Sigmoid colon (tissue), 7 donors: ENCODE data around the gene SNTG2. TPM values are rescaled to one million over a fixed set of nuclear protein-coding genes. Genes with fewer than 3 reads are reported as not detected.
"Not testable (repeated sequence)": the region's sequence is repeated elsewhere in the genome, so short reads cannot be mapped to it uniquely, and the experiment has no call there.

ENCODE experiments used
- DNase-seq: peaks from one replicate; pipeline ENCODE4 v3.0.0-alpha.2; 2019
- H3K27ac ChIP-seq, 4 donors: fragments of 200-600 bp; sonication (generic); one replicate each; pipeline ENCODE4 v1.5.1; 2016 to 2019; ENCODE audit warnings: mild to moderate bottlenecking in 1 of 4
- H3K27me3 ChIP-seq, 3 donors: fragments of 200-600 bp; sonication (generic); one replicate each; pipeline ENCODE4 v1.5.1; 2019; ENCODE audit warnings: mild to moderate bottlenecking in 1 of 3
- H3K36me3 ChIP-seq, 4 donors: fragments of 200-600 bp; sonication (generic); one replicate each; pipeline ENCODE4 v1.5.1; 2016 to 2019
- H3K4me1 ChIP-seq, 4 donors: fragments of 200-600 bp; sonication (generic); one replicate each; pipeline ENCODE4 v1.5.1; 2017 to 2019
- H3K4me3 ChIP-seq, 4 donors: fragments of 200-600 bp; sonication (generic); one replicate each; pipeline ENCODE4 v1.5.1; 2017 to 2019; ENCODE audit warnings: mild to moderate bottlenecking in 2 of 4, moderate library complexity in 1 of 4
- H3K9me3 ChIP-seq, 4 donors: fragments of 200-600 bp in 3 of 4; sonication (generic) in 3 of 4; one replicate each; pipeline versions ENCODE4 v1.5.1 to v1.6.1; 2013 to 2019
- EP300 ChIP-seq, 4 donors: sonication (generic); formaldehyde crosslinking; IDR thresholded peaks; one replicate each; pipeline ENCODE4 v1.6.1; 2017; ENCODE audit warnings: antibody characterized with exemption in 4 of 4
- POLR2A ChIP-seq, 2 donors: fragments of 450-650 bp; IDR thresholded peaks; one replicate each; pipeline ENCODE4 v1.6.1; 2016; ENCODE audit warnings: antibody characterized with exemption in 2 of 2, mild to moderate bottlenecking in 2 of 2, moderate library complexity in 2 of 2
- POLR2AphosphoS5 ChIP-seq, 4 donors: sonication (generic); formaldehyde crosslinking; IDR thresholded peaks; one replicate each; pipeline ENCODE4 v1.6.1; 2017; ENCODE audit warnings: antibody characterized with exemption in 4 of 4
- WGBS, 2 donors: extraction: QIAGEN DNeasy Blood & Tissue Kit; methylation state at CpG; one replicate each; pipeline ENCODE4 v1.1.7; 2013; 5-methylcytosine and 5-hydroxymethylcytosine counted together
- intact Hi-C: fragments of 100-400 bp; cut with DNase I; formaldehyde crosslinking; loops from one replicate; pipeline ENCODE4 v1.15.1; 2023
- polyA plus RNA-seq, 3 donors: library from polyadenylated mRNA; stranded (reverse); fragments of 200-250 nt; gene quantifications; one replicate each; pipeline ENCODE4 v1.2.3, GENCODE V29; 2013
- total RNA-seq, 4 donors: library from RNA; depleted of rRNA; stranded (reverse); fragments of >200 nt; gene quantifications; one replicate each; pipeline ENCODE4 v1.1.0, GENCODE V29; 2016
- TF ChIP-seq, protein P1 (sequence below), 4 experiments: fragments of 450-650 bp in 3 of 4; fragments of 200-600 bp in 1 of 4; IDR thresholded peaks; one replicate each; pipeline ENCODE4 v1.5.1; 2016 to 2019; ENCODE audit warnings: antibody characterized with exemption in 4 of 4, mild to moderate bottlenecking in 3 of 4, moderate library complexity in 2 of 4
- donor health status: healthy with polysubstance abuse.
- donor health status: Bipolar disorder and iron deficiency.
- donor health status: healthy.

Gene SNTG2
- total and polyA plus RNA-seq, 7 donors = 0.60 to 5.2 (median 1.9) TPM; not detected in 1

DNA sequence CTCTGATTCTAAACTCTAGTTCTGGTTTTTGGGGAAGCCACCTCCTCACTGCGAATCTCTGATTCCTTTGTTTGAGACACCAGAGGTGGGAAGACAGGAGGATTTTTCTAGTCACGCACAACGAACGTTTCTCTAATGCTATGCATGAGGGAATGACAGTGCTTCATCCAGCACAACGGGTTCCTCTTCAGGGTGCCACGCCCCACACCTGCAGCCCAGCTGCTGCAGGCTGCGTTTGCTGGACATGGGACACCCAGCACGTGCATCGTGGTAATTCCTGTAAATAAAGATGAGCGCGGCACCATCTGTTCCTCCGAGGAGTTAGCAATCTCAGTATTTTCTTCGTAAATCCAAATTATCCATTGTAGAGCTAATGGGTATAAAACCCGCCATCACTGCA is 425.1 kb downstream of the SNTG2 start:
- DNase-seq = no peak
- Histone ChIP-seq H3K27ac (no peak overlapping the region), H3K4me1 (no peaks in the 10 kb centered on the region), H3K36me3 (no peaks in the 10 kb centered on the region), H3K9me3 (no peaks in the 10 kb centered on the region), H3K4me3 (peak overlapping the region in 2 of 4 donors; percentile 12 to 23), H3K27me3 (peaks cover 0 to 5% (median 0%) of the 10 kb centered on the region in 3 donors)
- intact Hi-C loops = no loop called here
- 71 to 78% methylated on average over 14 of the region's 14 CpGs for WGBS, 2 donors
- TF ChIP-seq POLR2A (IDR thresholded peaks at IDR 0.05) (no peak), POLR2AphosphoS5 (IDR thresholded peaks at IDR 0.05) (no peak), EP300 (IDR thresholded peaks at IDR 0.05) (no peak)
- TF ChIP-seq, protein P1, sequence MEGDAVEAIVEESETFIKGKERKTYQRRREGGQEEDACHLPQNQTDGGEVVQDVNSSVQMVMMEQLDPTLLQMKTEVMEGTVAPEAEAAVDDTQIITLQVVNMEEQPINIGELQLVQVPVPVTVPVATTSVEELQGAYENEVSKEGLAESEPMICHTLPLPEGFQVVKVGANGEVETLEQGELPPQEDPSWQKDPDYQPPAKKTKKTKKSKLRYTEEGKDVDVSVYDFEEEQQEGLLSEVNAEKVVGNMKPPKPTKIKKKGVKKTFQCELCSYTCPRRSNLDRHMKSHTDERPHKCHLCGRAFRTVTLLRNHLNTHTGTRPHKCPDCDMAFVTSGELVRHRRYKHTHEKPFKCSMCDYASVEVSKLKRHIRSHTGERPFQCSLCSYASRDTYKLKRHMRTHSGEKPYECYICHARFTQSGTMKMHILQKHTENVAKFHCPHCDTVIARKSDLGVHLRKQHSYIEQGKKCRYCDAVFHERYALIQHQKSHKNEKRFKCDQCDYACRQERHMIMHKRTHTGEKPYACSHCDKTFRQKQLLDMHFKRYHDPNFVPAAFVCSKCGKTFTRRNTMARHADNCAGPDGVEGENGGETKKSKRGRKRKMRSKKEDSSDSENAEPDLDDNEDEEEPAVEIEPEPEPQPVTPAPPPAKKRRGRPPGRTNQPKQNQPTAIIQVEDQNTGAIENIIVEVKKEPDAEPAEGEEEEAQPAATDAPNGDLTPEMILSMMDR (IDR thresholded peaks at IDR 0.05) = no peak

DNA sequence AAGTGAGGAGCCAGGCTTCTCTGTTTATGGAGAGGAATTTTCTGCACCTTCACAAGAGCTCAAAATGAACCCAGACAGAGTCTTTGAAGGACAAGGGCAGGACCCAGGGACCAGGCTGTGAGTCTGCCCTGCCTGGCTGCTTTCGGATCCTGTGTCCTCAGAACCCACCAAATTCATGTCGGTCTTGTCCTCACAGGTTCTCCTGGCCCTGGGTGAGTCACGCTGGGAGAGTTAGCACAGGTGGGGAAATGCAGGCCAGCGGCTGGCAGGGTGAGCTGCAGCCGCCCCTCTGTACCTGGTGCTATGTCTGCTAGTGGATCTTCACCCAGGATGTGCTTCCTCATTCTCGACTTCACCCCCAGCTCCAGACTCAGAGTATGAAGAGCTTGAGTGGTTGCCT is 426.8 kb downstream of the SNTG2 start:
- TF ChIP-seq POLR2AphosphoS5 (IDR thresholded peaks at IDR 0.05) (no peak), POLR2A (IDR thresholded peaks at IDR 0.05) (no peak), EP300 (IDR thresholded peaks at IDR 0.05) (no peak)
- TF ChIP-seq, protein P1 (IDR thresholded peaks at IDR 0.05) = no peak
- Histone ChIP-seq H3K36me3 (no peaks in the 10 kb centered on the region), H3K27me3 (peaks cover 0 to 5% (median 0%) of the 10 kb centered on the region in 3 donors), H3K4me1 (no peaks in the 10 kb centered on the region), H3K27ac (no peak overlapping the region), H3K9me3 (no peaks in the 10 kb centered on the region), H3K4me3 (no peak overlapping the region)
- WGBS, 2 donors = 70 to 86% methylated on average over 6 of the region's 6 CpGs
- DNase-seq = no peak
- intact Hi-C loops = no loop called here

DNA sequence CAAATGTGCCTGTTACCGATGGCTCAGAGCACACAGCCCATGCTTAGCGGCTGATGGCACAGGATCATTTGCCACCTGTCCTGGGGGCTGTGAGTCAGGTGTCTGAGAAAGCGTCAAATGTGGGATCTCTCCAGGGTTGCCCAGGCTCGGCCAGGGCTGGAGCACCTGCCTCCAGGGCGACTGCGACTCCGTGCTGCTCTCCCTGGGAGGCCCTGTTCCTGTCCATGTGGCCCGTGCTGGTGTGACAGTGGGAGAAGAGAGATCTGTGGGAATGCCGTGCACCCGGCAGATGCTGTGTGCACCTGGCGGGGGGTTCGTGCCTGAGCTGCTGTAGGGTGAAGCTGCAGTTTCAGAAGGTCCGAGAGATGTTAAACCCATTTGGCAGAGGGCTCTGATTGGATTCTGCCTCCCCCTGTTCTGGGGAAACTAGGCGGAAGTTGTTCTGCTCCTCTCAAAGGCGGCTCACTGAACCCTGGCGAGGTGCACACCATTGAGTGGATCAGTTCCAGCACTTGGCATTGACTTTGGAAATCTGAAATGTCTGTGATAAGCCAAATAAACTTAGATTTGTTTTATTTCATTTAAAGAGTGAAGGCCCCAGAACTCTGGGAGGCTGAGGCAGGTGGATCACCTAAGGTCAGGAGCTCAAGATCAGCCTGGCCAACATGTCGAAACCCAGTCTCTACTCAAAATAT is 428.0 kb downstream of the SNTG2 start:
- Histone ChIP-seq H3K4me3 (no peak overlapping the region), H3K36me3 (no peaks in the 10 kb centered on the region), H3K9me3 (no peaks in the 10 kb centered on the region), H3K27me3 (peaks cover 0 to 5% (median 0%) of the 10 kb centered on the region in 3 donors), H3K27ac (no peak overlapping the region), H3K4me1 (no peaks in the 10 kb centered on the region)
- intact Hi-C loops = no loop called here
- DNase-seq = no peak
- 90% methylated on average over 17 of the region's 17 CpGs for WGBS, 2 donors
- TF ChIP-seq POLR2A (IDR thresholded peaks at IDR 0.05) = no peak
- no peak for TF ChIP-seq POLR2AphosphoS5 (IDR thresholded peaks at IDR 0.05)
- no peak for TF ChIP-seq EP300 (IDR thresholded peaks at IDR 0.05)
- TF ChIP-seq, protein P1 (IDR thresholded peaks at IDR 0.05) = no peak

DNA sequence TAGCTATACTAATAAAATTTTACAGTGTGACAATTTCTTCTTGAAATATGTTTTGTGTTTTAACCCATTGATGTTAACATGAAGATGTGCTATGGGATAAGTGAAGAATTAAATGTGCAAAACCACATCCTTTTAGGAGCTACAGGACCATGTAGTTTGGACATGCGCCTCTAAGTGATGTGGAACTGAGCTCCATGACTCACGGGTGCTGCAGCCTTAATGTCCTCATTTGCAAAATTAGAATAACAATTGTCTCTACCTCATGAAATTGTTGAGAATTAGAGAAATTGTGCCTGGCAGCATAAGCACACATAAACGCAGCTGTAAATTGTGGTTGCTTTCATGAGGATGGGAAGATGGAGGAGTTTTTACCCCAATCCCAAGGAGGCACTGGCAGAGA is 431.0 kb downstream of the SNTG2 start:
- peaks cover 0 to 5% (median 0%) of the 10 kb centered on the region in 3 donors for H3K27me3 ChIP-seq
- TF ChIP-seq, protein P1 (IDR thresholded peaks at IDR 0.05) = no peak
- no peak for TF ChIP-seq POLR2AphosphoS5 (IDR thresholded peaks at IDR 0.05)
- no peak for TF ChIP-seq POLR2A (IDR thresholded peaks at IDR 0.05)
- no peak for TF ChIP-seq EP300 (IDR thresholded peaks at IDR 0.05)
- 81 to 86% methylated on average over 3 of the region's 3 CpGs for WGBS, 2 donors

DNA sequence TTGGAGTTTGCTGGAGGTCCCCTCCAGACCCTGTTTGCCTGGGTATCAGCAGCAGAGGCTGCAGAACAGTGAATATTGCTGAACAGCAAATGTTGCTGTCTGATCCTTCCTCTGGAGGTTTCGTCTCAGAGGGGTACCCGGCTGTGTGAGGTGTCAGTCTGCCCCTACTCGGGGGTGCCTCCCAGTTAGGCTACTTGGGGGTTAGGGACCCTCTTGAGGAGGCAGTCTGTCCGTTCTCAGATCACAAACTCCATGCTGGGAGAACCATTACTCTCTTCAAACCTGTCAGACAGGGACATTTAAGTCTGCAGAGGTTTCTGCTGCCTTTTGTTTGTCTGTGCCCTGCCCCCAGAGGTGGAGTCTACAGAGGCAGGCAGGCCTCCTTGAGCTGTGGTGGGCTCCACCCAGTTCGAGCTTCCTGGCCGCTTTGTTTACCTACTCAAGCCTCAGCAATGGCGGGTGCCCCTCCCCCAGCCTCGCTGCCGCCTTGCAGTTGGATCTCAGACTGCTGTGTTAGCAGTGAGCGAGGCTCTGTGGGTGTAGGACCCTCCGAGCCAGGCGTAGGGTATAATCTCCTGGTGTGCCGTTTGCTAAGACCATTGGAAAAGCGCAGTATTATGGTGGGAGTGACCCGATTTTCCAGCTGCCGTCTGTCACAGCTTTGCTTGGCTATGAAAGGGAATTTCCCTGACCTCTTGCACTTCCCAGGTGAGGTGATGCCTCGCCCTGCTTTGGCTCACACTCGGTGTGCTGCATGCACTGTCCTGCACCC is 437.5 kb downstream of the SNTG2 start:
- H3K4me1 ChIP-seq, H3K36me3 ChIP-seq, H3K9me3 ChIP-seq, H3K27me3 ChIP-seq, intact Hi-C loops, H3K27ac ChIP-seq, DNase-seq, H3K4me3 ChIP-seq: not testable (repeated sequence)
- WGBS, 2 donors = 46 to 68% methylated on average over 18 of the region's 18 CpGs

More for the DNA sequence above, 431.0 kb downstream of the SNTG2 start:
- intact Hi-C loops = no loop called here
- Histone ChIP-seq H3K4me3 (no peak overlapping the region), H3K27ac (no peak overlapping the region), H3K4me1 (no peaks in the 10 kb centered on the region), H3K36me3 (no peaks in the 10 kb centered on the region), H3K9me3 (no peaks in the 10 kb centered on the region)
- no peak for DNase-seq

DNA sequence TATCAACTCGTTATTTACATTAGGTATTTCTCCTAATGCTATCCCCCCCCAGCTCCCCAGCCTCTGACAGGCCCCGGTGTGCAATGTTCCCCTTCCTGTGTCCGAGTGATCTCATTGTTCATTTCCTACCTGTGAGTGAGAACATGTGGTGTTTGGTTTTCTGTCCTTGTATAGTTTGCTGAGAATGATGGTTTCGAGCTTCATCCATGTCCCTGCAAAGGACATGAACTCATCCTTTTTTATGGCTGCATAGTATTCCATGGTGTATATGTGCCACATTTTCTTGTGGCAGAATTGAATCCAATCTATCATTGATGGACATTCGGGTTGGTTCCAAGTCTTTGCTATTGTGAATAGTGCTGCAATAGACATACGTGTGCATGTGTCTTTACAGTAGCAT is 439.5 kb downstream of the SNTG2 start:
- intact Hi-C loops, H3K36me3 ChIP-seq, H3K27me3 ChIP-seq, H3K27ac ChIP-seq, H3K4me3 ChIP-seq, H3K4me1 ChIP-seq, DNase-seq, H3K9me3 ChIP-seq: not testable (repeated sequence)
- WGBS, 2 donors = 82 to 89% methylated on average over 6 of the region's 6 CpGs
